IMR-90 (cell line): ENCODE results near the gene EMX1. TPM values are rescaled to one million over a fixed set of nuclear protein-coding genes. Genes with fewer than 3 reads are reported as not detected.

Experiments
- ATAC-seq: fragments of 200-7000 bp; cut with Tn5 transposase; 2 replicates; pipeline ENCODE4 v1.9.1; 2020; ENCODE audit warnings: low read depth, mild to moderate bottlenecking, moderate library complexity
- BruUV-seq: library from RNA; stranded (reverse); fragments of 400-500 nt; replicated peaks from 2 replicates; lab custom pipeline; 2021; lab: Mats Ljungman, UMichigan
- CTCF ChIA-PET: fragments of 300-600 bp; formaldehyde crosslinking; extraction: SDS; loops from one replicate; lab custom pipeline; 2021; ENCODE audit warnings: antibody characterized with exemption; lab: Yijun Ruan, JAX
- POLR2A ChIA-PET: fragments of 300-600 bp; sonication (Branson Sonifier 250); formaldehyde crosslinking; loops from one replicate; lab custom pipeline; 2022; ENCODE audit warnings: antibody characterized with exemption; ENCODE audit not compliant: unreplicated experiment; lab: Charles Lee
- DNase-seq: peaks from one replicate; pipeline ENCODE4 v3.0.0; 2013
- H2AFZ ChIP-seq: replicated peaks from 2 replicates; pipeline ENCODE3; 2013; ENCODE audit warnings: low read length, mild to moderate bottlenecking; ENCODE audit not compliant: poor library complexity
- H2AK5ac ChIP-seq: 2 replicates; pipeline ENCODE4 v1.6.1; 2013; ENCODE audit warnings: low read depth, low read length, inconsistent platforms
- H2AK9ac ChIP-seq: replicated peaks from 2 replicates; pipeline ENCODE3; 2013; ENCODE audit warnings: mild to moderate bottlenecking, low read depth, low read length, moderate library complexity; ENCODE audit not compliant: poor library complexity
- H2BK120ac ChIP-seq: 2 replicates; pipeline ENCODE4 v1.6.1; 2013; ENCODE audit warnings: low read depth, low read length, inconsistent platforms
- H2BK15ac ChIP-seq: 3 replicates; pipeline ENCODE4 v1.6.1; 2013; ENCODE audit warnings: low read depth, low read length, inconsistent platforms
- H2BK20ac ChIP-seq: 2 replicates; pipeline ENCODE4 v1.6.1; 2013; ENCODE audit warnings: low read depth, mild to moderate bottlenecking, inconsistent platforms, low read length, moderate library complexity
- H2BK5ac ChIP-seq: 2 replicates; pipeline ENCODE4 v1.6.1; 2013; ENCODE audit warnings: mild to moderate bottlenecking, low read depth, low read length, inconsistent platforms; ENCODE audit not compliant: poor library complexity, severe bottlenecking
- H3K14ac ChIP-seq: replicated peaks from 2 replicates; pipeline ENCODE4 v1.6.1; 2013; ENCODE audit warnings: low read depth, low read length, inconsistent platforms
- H3K18ac ChIP-seq: 2 replicates; pipeline ENCODE4 v1.6.1; 2013; ENCODE audit warnings: low read depth, low read length, control low read depth
- H3K23ac ChIP-seq: 2 replicates; pipeline ENCODE4 v1.6.1; 2013; ENCODE audit warnings: low read depth, low read length, inconsistent platforms
- H3K27ac ChIP-seq: 2 replicates; pipeline ENCODE4 v1.5.1; 2013; ENCODE audit warnings: mild to moderate bottlenecking, control low read depth, low read length; ENCODE audit not compliant: insufficient read depth
- H3K27me3 ChIP-seq: 2 replicates; pipeline ENCODE4 v1.6.1; 2013; ENCODE audit warnings: low read length; ENCODE audit not compliant: control insufficient read depth, insufficient read depth
- H3K36me3 ChIP-seq: 2 replicates; pipeline ENCODE4 v1.6.1; 2013; ENCODE audit warnings: low read length, mixed read lengths; ENCODE audit not compliant: control insufficient read depth, insufficient read depth
- H3K4ac ChIP-seq: 2 replicates; pipeline ENCODE4 v1.6.1; 2013; ENCODE audit warnings: low read depth, low read length, inconsistent platforms
- H3K4me1 ChIP-seq: 2 replicates; pipeline ENCODE4 v1.6.1; 2013; ENCODE audit warnings: low read length, mixed read lengths; ENCODE audit not compliant: control insufficient read depth, insufficient read depth
- H3K4me2 ChIP-seq: 2 replicates; pipeline ENCODE4 v1.6.1; 2013; ENCODE audit warnings: low read depth, mild to moderate bottlenecking, control low read depth, low read length, moderate library complexity
- H3K4me3 ChIP-seq: 2 replicates; pipeline ENCODE4 v1.5.1; 2013; ENCODE audit warnings: low read depth, mild to moderate bottlenecking, control low read depth, low read length, moderate library complexity; ENCODE audit not compliant: insufficient read depth
- H3K56ac ChIP-seq: 2 replicates; pipeline ENCODE4 v1.6.1; 2013; ENCODE audit warnings: low read length, inconsistent platforms; ENCODE audit not compliant: insufficient read depth; ENCODE audit errors: extremely low read depth
- H3K79me1 ChIP-seq, 2 experiments: 2 replicates each; pipeline ENCODE4 v1.6.1; 2013; ENCODE audit warnings: low read length in 2 of 2, inconsistent platforms in 1 of 2, low read depth in 1 of 2
- H3K9ac ChIP-seq: 2 replicates; pipeline ENCODE4 v1.6.1; 2013; ENCODE audit warnings: low read depth, low read length, control low read depth
- H3K9me1 ChIP-seq: 2 replicates; pipeline ENCODE4 v1.6.1; 2013; ENCODE audit warnings: low read length, inconsistent platforms; ENCODE audit not compliant: insufficient read depth
- H3K9me3 ChIP-seq: 2 replicates; pipeline ENCODE4 v1.6.1; 2013; ENCODE audit warnings: low read length; ENCODE audit not compliant: control insufficient read depth, insufficient read depth
- H4K20me1 ChIP-seq: 2 replicates; pipeline ENCODE4 v1.6.1; 2013; ENCODE audit warnings: low read length, inconsistent platforms; ENCODE audit not compliant: insufficient read depth
- H4K5ac ChIP-seq: 2 replicates; pipeline ENCODE4 v1.6.1; 2013; ENCODE audit warnings: mild to moderate bottlenecking, low read depth, low read length, control low read depth
- H4K8ac ChIP-seq, 2 experiments: 2 replicates each; pipeline ENCODE4 v1.6.1; 2013; ENCODE audit warnings: low read depth in 2 of 2, low read length in 2 of 2, control low read depth in 1 of 2, inconsistent platforms in 1 of 2
- H4K91ac ChIP-seq: 2 replicates; pipeline ENCODE4 v1.6.1; 2013; ENCODE audit warnings: low read depth, low read length, inconsistent platforms; ENCODE audit not compliant: insufficient read depth
- BHLHE40 ChIP-seq: fragments of 150-350 bp; IDR thresholded peaks from 2 replicates; pipeline ENCODE4 v1.6.1; 2016; ENCODE audit warnings: mild to moderate bottlenecking, low read depth, low read length
- CEBPB ChIP-seq: IDR thresholded peaks from 2 replicates; pipeline ENCODE4 v1.6.1; 2012; ENCODE audit warnings: low read depth, low read length, improper control_type of control experiment
- CHD1 ChIP-seq: IDR thresholded peaks from 2 replicates; pipeline ENCODE4 v1.6.1; 2012; ENCODE audit warnings: low read depth, low read length, improper control_type of control experiment
- CTCF ChIP-seq: conservative IDR thresholded peaks from 2 replicates; pipeline ENCODE4 v1.5.1; 2012; ENCODE audit warnings: mild to moderate bottlenecking, low read depth, low read length, improper control_type of control experiment
- ELK1 ChIP-seq: fragments of 150-350 bp; IDR thresholded peaks from 2 replicates; pipeline ENCODE4 v1.6.1; 2016; ENCODE audit warnings: low read depth, mild to moderate bottlenecking, low read length, moderate library complexity, borderline replicate concordance
- FOS ChIP-seq: fragments of 150-350 bp; IDR thresholded peaks from 2 replicates; pipeline ENCODE4 v1.6.1; 2016; ENCODE audit warnings: low read depth, low read length
- MAZ ChIP-seq: IDR thresholded peaks from 2 replicates; pipeline ENCODE4 v1.6.1; 2012; ENCODE audit warnings: low read depth, mild to moderate bottlenecking, low read length, improper control_type of control experiment, moderate library complexity, borderline replicate concordance
- MXI1 ChIP-seq: IDR thresholded peaks from 2 replicates; pipeline ENCODE4 v1.6.1; 2012; ENCODE audit warnings: low read depth, mild to moderate bottlenecking, low read length, moderate library complexity, borderline replicate concordance
- NFE2L2 ChIP-seq: fragments of 150-350 bp; IDR thresholded peaks from 2 replicates; pipeline ENCODE4 v1.6.1; 2016; ENCODE audit warnings: low read depth, mild to moderate bottlenecking, low read length
- POLR2A ChIP-seq: IDR thresholded peaks from 2 replicates; pipeline ENCODE4 v1.6.1; 2012; ENCODE audit warnings: mild to moderate bottlenecking, low read depth, low read length
- RAD21 ChIP-seq: IDR thresholded peaks from 2 replicates; pipeline ENCODE4 v1.6.1; 2012; ENCODE audit warnings: low read length, improper control_type of control experiment
- RCOR1 ChIP-seq: IDR thresholded peaks from 2 replicates; pipeline ENCODE4 v1.6.1; 2012; ENCODE audit warnings: mild to moderate bottlenecking, low read length, improper control_type of control experiment; ENCODE audit not compliant: insufficient replicate concordance
- RFX5 ChIP-seq: IDR thresholded peaks from 2 replicates; pipeline ENCODE4 v1.8.0; 2012; ENCODE audit warnings: low read depth, mild to moderate bottlenecking, low read length, moderate library complexity
- SMC3 ChIP-seq: fragments of 150-350 bp; IDR thresholded peaks from 2 replicates; pipeline ENCODE4 v1.6.1; 2016; ENCODE audit warnings: low read depth, mild to moderate bottlenecking, antibody characterized with exemption, low read length, moderate library complexity
- USF2 ChIP-seq: fragments of 150-350 bp; IDR thresholded peaks from 2 replicates; pipeline ENCODE4 v1.6.1; 2017; ENCODE audit warnings: mild to moderate bottlenecking, antibody characterized with exemption, low read length, low read depth
- WGBS, 2 experiments: methylation state at CpG; one replicate each; pipeline versions ENCODE4 v1.1.5 to v1.1.7; 2013; ENCODE audit warnings: missing lambda C conversion rate in 2 of 2; ENCODE audit not compliant: insufficient read length in 1 of 2; ENCODE audit errors: extremely low coverage in 2 of 2; 5-methylcytosine and 5-hydroxymethylcytosine counted together
- dilution Hi-C: fragments of 300-500 bp; cut with HindIII; formaldehyde crosslinking; loops from one replicate; pipeline ENCODE4 v1.14.3; 2018; ENCODE audit warnings: low sequenced_read_pairs; ENCODE audit not compliant: unreplicated experiment
- in situ Hi-C: fragments of 300-500 bp; cut with MboI; formaldehyde crosslinking; loops from 3 replicates; pipeline ENCODE4 v1.14.3; 2019; ENCODE audit warnings: low sequenced_read_pairs, inconsistent platforms, mixed read lengths
- intact Hi-C: fragments of 100-400 bp; cut with micrococcal nuclease; formaldehyde crosslinking; loops from 2 replicates; pipeline ENCODE4 v1.10.0; 2022
- polyA plus RNA-seq, 3 experiments: library from polyadenylated mRNA; depleted of rRNA; stranded (reverse); fragments of >200 nt; gene quantifications; 2 replicates each; pipeline ENCODE4 v1.2.3, GENCODE V29; 2012; ENCODE audit warnings: low replicate concordance in 1 of 3
- total RNA-seq: library from RNA; depleted of rRNA; stranded (reverse); fragments of >200 nt; gene quantifications from 2 replicates; pipeline ENCODE4 v1.2.3, GENCODE V29; 2012

Gene EMX1
- total and polyA plus RNA-seq, 2 of the 4 experiments (the other 2 are of a cell fraction), result not detected

- Histone ChIP-seq H2BK20ac (no peak overlapping the region), H2BK15ac (no peak overlapping the region), H2BK120ac (no peak overlapping the region), H3K56ac (no peak overlapping the region), H4K20me1 (no peaks in the 10 kb centered on the region), H3K4me2 (no peak overlapping the region), H4K91ac (no peak overlapping the region), H3K27ac (no peak overlapping the region), H3K14ac (no peak overlapping the region), H4K5ac (no peak overlapping the region), H3K36me3 (no peaks in the 10 kb centered on the region), H2AK5ac (no peak overlapping the region), H3K9ac (no peak overlapping the region), H3K9me3 (no peaks in the 10 kb centered on the region), H3K4me1 (no peaks in the 10 kb centered on the region), H3K79me1 (no peaks in the 10 kb centered on the region), H3K4ac (no peak overlapping the region), H3K18ac (no peak overlapping the region), H4K8ac (no peak overlapping the region), H3K4me3 (no peak overlapping the region), H2AK9ac (no peak overlapping the region), H3K9me1 (no peaks in the 10 kb centered on the region), H3K23ac (no peak overlapping the region), H3K27me3 (no peaks in the 10 kb centered on the region), H2AFZ (no peak overlapping the region), H2BK5ac (no peak overlapping the region)
- DNase-seq (no peak), ATAC-seq (no peak)
- dilution Hi-C loops, result no loop called here
- POLR2A ChIA-PET, result no interaction called here
- intact Hi-C loops, result no loop called here
- 71% methylated on average over 1 of the region's 10 CpGs; no CpG with 5 or more reads in 1 of the 2 experiments for WGBS, 2 experiments
- CTCF ChIA-PET, result no interaction called here
- in situ Hi-C loops, result no loop called here
- BruUV-seq, result no TSS peak
- TF ChIP-seq CHD1 (no peak), NFE2L2 (no peak), POLR2A (no peak), MAZ (no peak), CTCF (no peak), CEBPB (no peak), RAD21 (no peak), BHLHE40 (no peak), MXI1 (no peak), FOS (no peak), SMC3 (no peak), RCOR1 (no peak), ELK1 (no peak), RFX5 (no peak), USF2 (no peak)
Observed at GRCh38 chr2:72947952-72948830, 30.9 kb downstream of the EMX1 start.
